CD4-positive, CD25-positive, alpha-beta regulatory T cell (primary cell): Measurements from ENCODE around the gene KCNK10. TPM values are rescaled to one million over a fixed set of nuclear protein-coding genes. Genes with fewer than 3 reads are reported as not detected.
A peak's percentile ranks its signal among the peaks of the same experiment; 100 is the strongest.

Experiments
- ATAC-seq, 2 donors: fragments of 150-1000 bp; cut with Tn5 transposase; one replicate each; pipeline ENCODE4 v1.10.0; 2021; ENCODE audit warnings: low read depth in 2 of 2, moderate number of reproducible peaks in 2 of 2, moderate library complexity in 1 of 2
- DNase-seq, 3 donors: peaks; one replicate each; pipeline versions ENCODE4 v3.0.0 to v3.0.0-alpha.2; 2012 to 2022; ENCODE audit warnings: mixed read lengths in 1 of 3
- H3K27ac ChIP-seq: one replicate; pipeline ENCODE4 v1.7.0; 2013; ENCODE audit warnings: mild to moderate bottlenecking, low read length; ENCODE audit not compliant: insufficient read depth, poor library complexity, severe bottlenecking
- H3K27me3 ChIP-seq: one replicate; pipeline ENCODE4 v1.7.0; 2013; ENCODE audit warnings: low read length; ENCODE audit not compliant: control insufficient read depth, insufficient read depth
- H3K36me3 ChIP-seq: one replicate; pipeline ENCODE4 v1.7.0; 2013; ENCODE audit warnings: mild to moderate bottlenecking, low read length, moderate library complexity; ENCODE audit not compliant: control insufficient read depth, insufficient read depth
- H3K4me1 ChIP-seq: 2 replicates; pipeline ENCODE4 v1.7.0; 2013; ENCODE audit warnings: mild to moderate bottlenecking, low read length; ENCODE audit not compliant: insufficient read depth, control insufficient read depth, poor library complexity, severe bottlenecking
- H3K4me3 ChIP-seq: one replicate; pipeline ENCODE4 v1.7.0; 2013; ENCODE audit warnings: low read depth, mild to moderate bottlenecking, low read length, moderate library complexity
- H3K9me3 ChIP-seq, 2 experiments: 1 replicate in 1 of 2; 2 replicates in 1 of 2; pipeline ENCODE4 v1.7.0; 2013; ENCODE audit warnings: low read length in 2 of 2, mild to moderate bottlenecking in 1 of 2, moderate library complexity in 1 of 2; ENCODE audit not compliant: control insufficient read depth in 2 of 2
- H3K27ac Mint-ChIP-seq, 3 donors: one replicate each; pipeline ENCODE4 v1.8.0; 2020 to 2022; ENCODE audit warnings: mild to moderate bottlenecking in 3 of 3, mixed read lengths in 3 of 3, moderate library complexity in 2 of 3
- H3K27me3 Mint-ChIP-seq: one replicate; pipeline ENCODE4 v1.8.0; 2022; ENCODE audit warnings: mild to moderate bottlenecking, mixed read lengths
- H3K36me3 Mint-ChIP-seq: one replicate; pipeline ENCODE4 v1.8.0; 2020; ENCODE audit warnings: mixed read lengths
- H3K4me1 Mint-ChIP-seq, 4 donors: one replicate each; pipeline ENCODE4 v1.8.0; 2020 to 2022; ENCODE audit warnings: mixed read lengths in 4 of 4, mild to moderate bottlenecking in 1 of 4
- H3K4me3 Mint-ChIP-seq, 4 donors: one replicate each; pipeline ENCODE4 v1.8.0; 2020 to 2022; ENCODE audit warnings: mild to moderate bottlenecking in 4 of 4, mixed read lengths in 4 of 4, moderate library complexity in 3 of 4
- H3K9me3 Mint-ChIP-seq, 7 donors: one replicate each; pipeline ENCODE4 v1.8.0; 2020 to 2022; ENCODE audit warnings: mixed read lengths in 7 of 7, mild to moderate bottlenecking in 3 of 7, moderate library complexity in 2 of 7
- polyA plus RNA-seq, 4 donors: library from polyadenylated mRNA; unstranded; fragments of 300-500 nt; fragmentation: Illumina TruSeq; gene quantifications; one replicate each; pipeline ENCODE4 v1.2.3, GENCODE V29; 2021
- total RNA-seq: library from RNA; stranded (reverse); gene quantifications from one replicate; pipeline ENCODE4 v1.2.3, GENCODE V29; 2022

Gene KCNK10
- total and polyA plus RNA-seq, 5 donors from 2014 or later: not detected

GRCh38 chr14:88201851-88202250, 121.2 kb downstream of the KCNK10 start:
- Histone ChIP-seq H3K4me3 (no peak overlapping the region), H3K27me3 (peaks cover 8% of the 10 kb centered on the region), H3K36me3 (no peaks in the 10 kb centered on the region), H3K9me3 (no peaks in the 10 kb centered on the region), H3K4me1 (no peaks in the 10 kb centered on the region), H3K27ac (no peak overlapping the region)
- no peaks in the 10 kb centered on the region for H3K4me1 Mint-ChIP-seq
- H3K27me3 Mint-ChIP-seq: peaks cover 11% of the 10 kb centered on the region
- peaks cover 0 to 1% (median 0%) of the 10 kb centered on the region in 7 donors for H3K9me3 Mint-ChIP-seq
- ATAC-seq (no peak), DNase-seq (no peak)
- no peak overlapping the region for H3K27ac Mint-ChIP-seq
- H3K36me3 Mint-ChIP-seq: no peaks in the 10 kb centered on the region
- no peak overlapping the region for H3K4me3 Mint-ChIP-seq

GRCh38 chr14:88199882-88200281, 123.2 kb downstream of the KCNK10 start:
- ATAC-seq: no peak
- Mint-ChIP-seq H3K27ac (no peak overlapping the region), H3K27me3 (peaks cover 19% of the 10 kb centered on the region), H3K9me3 (peaks cover 0 to 1% (median 0%) of the 10 kb centered on the region in 7 donors), H3K36me3 (no peaks in the 10 kb centered on the region), H3K4me3 (no peak overlapping the region), H3K4me1 (no peaks in the 10 kb centered on the region)
- Histone ChIP-seq H3K4me1 (no peaks in the 10 kb centered on the region), H3K27ac (no peak overlapping the region), H3K4me3 (no peak overlapping the region), H3K9me3 (no peaks in the 10 kb centered on the region), H3K36me3 (no peaks in the 10 kb centered on the region), H3K27me3 (peaks cover 21% of the 10 kb centered on the region)
- DNase-seq: no peak

- H3K27ac ChIP-seq: no peak overlapping the region
- ATAC-seq (no peak), DNase-seq (no peak)
- H3K4me1 Mint-ChIP-seq: no peaks in the 10 kb centered on the region
- H3K9me3 ChIP-seq: no peaks in the 10 kb centered on the region
- H3K36me3 Mint-ChIP-seq: no peaks in the 10 kb centered on the region
- H3K4me3 ChIP-seq: no peak overlapping the region
- no peak overlapping the region for H3K27ac Mint-ChIP-seq
- no peaks in the 10 kb centered on the region for H3K4me1 ChIP-seq
- peaks cover 27% of the 10 kb centered on the region for H3K27me3 ChIP-seq
- no peaks in the 10 kb centered on the region for H3K36me3 ChIP-seq
- no peak overlapping the region for H3K4me3 Mint-ChIP-seq
- peaks cover 26% of the 10 kb centered on the region for H3K27me3 Mint-ChIP-seq
- peaks cover 0 to 1% (median 0%) of the 10 kb centered on the region in 7 donors for H3K9me3 Mint-ChIP-seq
Measured at GRCh38 chr14:88198446-88198845, 124.6 kb downstream of the KCNK10 start.

- no peaks in the 10 kb centered on the region for H3K36me3 ChIP-seq
- H3K27me3 ChIP-seq: peaks cover 30% of the 10 kb centered on the region
- Mint-ChIP-seq H3K4me1 (no peaks in the 10 kb centered on the region), H3K27me3 (peaks cover 26% of the 10 kb centered on the region), H3K9me3 (peaks cover 0 to 1% (median 0%) of the 10 kb centered on the region in 7 donors), H3K4me3 (no peak overlapping the region), H3K36me3 (no peaks in the 10 kb centered on the region), H3K27ac (peak overlapping the region in 1 of 3 donors; percentile 3)
- DNase-seq (no peak), ATAC-seq (no peak)
- no peaks in the 10 kb centered on the region for H3K9me3 ChIP-seq
- H3K4me3 ChIP-seq: no peak overlapping the region
- H3K27ac ChIP-seq: no peak overlapping the region
- no peaks in the 10 kb centered on the region for H3K4me1 ChIP-seq
Measured at GRCh38 chr14:88196925-88197324, 126.1 kb downstream of the KCNK10 start.

GRCh38 chr14:88196116-88196890, 126.8 kb downstream of the KCNK10 start:
- H3K4me1 ChIP-seq: no peaks in the 10 kb centered on the region
- no peak overlapping the region for H3K4me3 Mint-ChIP-seq
- H3K4me1 Mint-ChIP-seq: no peaks in the 10 kb centered on the region
- H3K27me3 Mint-ChIP-seq: peaks cover 26% of the 10 kb centered on the region
- H3K9me3 Mint-ChIP-seq: peaks cover 0 to 1% (median 0%) of the 10 kb centered on the region in 7 donors
- H3K4me3 ChIP-seq: no peak overlapping the region
- ATAC-seq: no peak
- H3K9me3 ChIP-seq: no peaks in the 10 kb centered on the region
- H3K36me3 Mint-ChIP-seq: no peaks in the 10 kb centered on the region
- DNase-seq: no peak
- H3K36me3 ChIP-seq: no peaks in the 10 kb centered on the region
- H3K27ac ChIP-seq: no peak overlapping the region
- H3K27me3 ChIP-seq: peaks cover 30% of the 10 kb centered on the region
- H3K27ac Mint-ChIP-seq: no peak overlapping the region

- Histone ChIP-seq H3K9me3 (no peaks in the 10 kb centered on the region), H3K27me3 (peaks cover 30% of the 10 kb centered on the region), H3K36me3 (no peaks in the 10 kb centered on the region), H3K27ac (no peak overlapping the region), H3K4me3 (no peak overlapping the region), H3K4me1 (no peaks in the 10 kb centered on the region)
- Mint-ChIP-seq H3K4me3 (no peak overlapping the region), H3K4me1 (no peaks in the 10 kb centered on the region), H3K27me3 (peaks cover 26% of the 10 kb centered on the region), H3K27ac (no peak overlapping the region), H3K9me3 (peaks cover 0 to 1% (median 0%) of the 10 kb centered on the region in 7 donors), H3K36me3 (no peaks in the 10 kb centered on the region)
- DNase-seq (no peak), ATAC-seq (no peak)
Measured at GRCh38 chr14:88195676-88196075, 127.4 kb downstream of the KCNK10 start.

GRCh38 chr14:88194531-88194930, 128.5 kb downstream of the KCNK10 start:
- H3K27me3 ChIP-seq: peaks cover 36% of the 10 kb centered on the region
- H3K27ac ChIP-seq: no peak overlapping the region
- no peak for DNase-seq
- no peak overlapping the region for H3K27ac Mint-ChIP-seq
- no peaks in the 10 kb centered on the region for H3K9me3 ChIP-seq
- H3K27me3 Mint-ChIP-seq: peaks cover 27% of the 10 kb centered on the region
- no peak overlapping the region for H3K4me3 Mint-ChIP-seq
- H3K4me1 ChIP-seq: no peaks in the 10 kb centered on the region
- no peaks in the 10 kb centered on the region for H3K36me3 ChIP-seq
- no peak for ATAC-seq
- H3K36me3 Mint-ChIP-seq: no peaks in the 10 kb centered on the region
- peaks cover 0 to 1% (median 0%) of the 10 kb centered on the region in 4 donors for H3K4me1 Mint-ChIP-seq
- H3K9me3 Mint-ChIP-seq: no peaks in the 10 kb centered on the region
- H3K4me3 ChIP-seq: no peak overlapping the region

- H3K36me3 ChIP-seq: no peaks in the 10 kb centered on the region
- DNase-seq: no peak
- Mint-ChIP-seq H3K4me1 (peaks cover 0 to 8% (median 1%) of the 10 kb centered on the region in 4 donors), H3K36me3 (no peaks in the 10 kb centered on the region), H3K27ac (no peak overlapping the region), H3K27me3 (peaks cover 27% of the 10 kb centered on the region), H3K9me3 (no peaks in the 10 kb centered on the region), H3K4me3 (no peak overlapping the region)
- H3K27me3 ChIP-seq: peaks cover 31% of the 10 kb centered on the region
- H3K27ac ChIP-seq: no peak overlapping the region
- H3K4me1 ChIP-seq: no peaks in the 10 kb centered on the region
- H3K4me3 ChIP-seq: no peak overlapping the region
- ATAC-seq: no peak
- H3K9me3 ChIP-seq: no peaks in the 10 kb centered on the region
Measured at GRCh38 chr14:88191605-88192004, 131.5 kb downstream of the KCNK10 start.
